GM12891 (cell line): ENCODE data around the gene ITSN1.

ENCODE experiments used
- POLR2AphosphoS5 ChIP-seq: IDR thresholded peaks from 2 replicates; pipeline ENCODE4 v1.6.1; 2011; ENCODE audit warnings: low read depth, low read length, control low read depth
- SPI1 ChIP-seq: IDR thresholded peaks from 2 replicates; pipeline ENCODE4 v1.6.1; 2011; ENCODE audit warnings: low read depth, low read length, control low read depth
- TAF1 ChIP-seq: IDR thresholded peaks from 2 replicates; pipeline ENCODE4 v1.6.1; 2011; ENCODE audit warnings: low read depth, low read length, control low read depth

DNA sequence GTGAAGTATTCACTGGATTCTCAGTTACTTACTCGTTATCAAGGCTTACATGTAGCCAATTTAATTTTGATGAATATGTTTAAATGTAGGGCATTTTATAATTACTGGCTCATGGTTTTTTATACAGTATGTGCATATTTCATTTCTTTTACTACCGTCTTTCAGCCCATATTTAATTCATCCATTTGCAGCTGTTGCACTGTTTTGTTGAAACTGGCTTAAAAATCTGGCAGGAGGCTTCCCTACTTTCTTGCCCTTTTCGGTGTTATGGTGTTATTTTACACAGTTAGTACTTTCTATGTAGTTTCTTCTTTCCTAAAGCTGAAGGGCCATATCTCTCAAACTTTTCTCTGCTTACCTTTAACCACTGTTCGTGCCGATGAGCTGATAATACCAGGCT, 54.2 kb downstream of the ITSN1 start:
- TF ChIP-seq TAF1 (no peak), POLR2AphosphoS5 (no peak), SPI1 (no peak)
